IMR-90 (cell line): ENCODE results near the gene TRIM4.

ENCODE experiments used
- BHLHE40 ChIP-seq: fragments of 150-350 bp; IDR thresholded peaks from 2 replicates; pipeline ENCODE4 v1.6.1; 2016; ENCODE audit warnings: mild to moderate bottlenecking, low read depth, low read length
- CEBPB ChIP-seq: IDR thresholded peaks from 2 replicates; pipeline ENCODE4 v1.6.1; 2012; ENCODE audit warnings: low read depth, low read length, improper control_type of control experiment
- CTCF ChIP-seq: conservative IDR thresholded peaks from 2 replicates; pipeline ENCODE4 v1.5.1; 2012; ENCODE audit warnings: mild to moderate bottlenecking, low read depth, low read length, improper control_type of control experiment
- FOS ChIP-seq: fragments of 150-350 bp; IDR thresholded peaks from 2 replicates; pipeline ENCODE4 v1.6.1; 2016; ENCODE audit warnings: low read depth, low read length
- MAFK ChIP-seq: IDR thresholded peaks from 2 replicates; pipeline ENCODE4 v1.6.1; 2012; ENCODE audit warnings: low read depth, low read length, improper control_type of control experiment
- MXI1 ChIP-seq: IDR thresholded peaks from 2 replicates; pipeline ENCODE4 v1.6.1; 2012; ENCODE audit warnings: low read depth, mild to moderate bottlenecking, low read length, moderate library complexity, borderline replicate concordance
- NFE2L2 ChIP-seq: fragments of 150-350 bp; IDR thresholded peaks from 2 replicates; pipeline ENCODE4 v1.6.1; 2016; ENCODE audit warnings: low read depth, mild to moderate bottlenecking, low read length
- POLR2A ChIP-seq: IDR thresholded peaks from 2 replicates; pipeline ENCODE4 v1.6.1; 2012; ENCODE audit warnings: mild to moderate bottlenecking, low read depth, low read length
- RAD21 ChIP-seq: IDR thresholded peaks from 2 replicates; pipeline ENCODE4 v1.6.1; 2012; ENCODE audit warnings: low read length, improper control_type of control experiment
- RCOR1 ChIP-seq: IDR thresholded peaks from 2 replicates; pipeline ENCODE4 v1.6.1; 2012; ENCODE audit warnings: mild to moderate bottlenecking, low read length, improper control_type of control experiment; ENCODE audit not compliant: insufficient replicate concordance
- RFX5 ChIP-seq: IDR thresholded peaks from 2 replicates; pipeline ENCODE4 v1.8.0; 2012; ENCODE audit warnings: low read depth, mild to moderate bottlenecking, low read length, moderate library complexity
- SMC3 ChIP-seq: fragments of 150-350 bp; IDR thresholded peaks from 2 replicates; pipeline ENCODE4 v1.6.1; 2016; ENCODE audit warnings: low read depth, mild to moderate bottlenecking, antibody characterized with exemption, low read length, moderate library complexity
- USF2 ChIP-seq: fragments of 150-350 bp; IDR thresholded peaks from 2 replicates; pipeline ENCODE4 v1.6.1; 2017; ENCODE audit warnings: mild to moderate bottlenecking, antibody characterized with exemption, low read length, low read depth

- TF ChIP-seq RFX5 (no peak), CTCF (no peak), POLR2A (no peak), BHLHE40 (no peak), MXI1 (no peak), RAD21 (no peak), CEBPB (no peak), SMC3 (no peak), NFE2L2 (no peak), MAFK (no peak), USF2 (no peak), RCOR1 (no peak), FOS (no peak)
Observed at GRCh38 chr7:99876933-99877332, 42.4 kb downstream of the TRIM4 start, which contains the start of gene OR2AE1.
